GM12872 (cell line): ENCODE measurements around the gene P2RX4.

Experiments used
- TF ChIP-seq, protein P1 (sequence below): IDR thresholded peaks from 3 replicates; pipeline ENCODE4 v1.5.1; 2011; ENCODE audit warnings: low read depth, mild to moderate bottlenecking, low read length, moderate library complexity; ENCODE audit not compliant: insufficient read depth

The P2RX4 gene

DNA sequence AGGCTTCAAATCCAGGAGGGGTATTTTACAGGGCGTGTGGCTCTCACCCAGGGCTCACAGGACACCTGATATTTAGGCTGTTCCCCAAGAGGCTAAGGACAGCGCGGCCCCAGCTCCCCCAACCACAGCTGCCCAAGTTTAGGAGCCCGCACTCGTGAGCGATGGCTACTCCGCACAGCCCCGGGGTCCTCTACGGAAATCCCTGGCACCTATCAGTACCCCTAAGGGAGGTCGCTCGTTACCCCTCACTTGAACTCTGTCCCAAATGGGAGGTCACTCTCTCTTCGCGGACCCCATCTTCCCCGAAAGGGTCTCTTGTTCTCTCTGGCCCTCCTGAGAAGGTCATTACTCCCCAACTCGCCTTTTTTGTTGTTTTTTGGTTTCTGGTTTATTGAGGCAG lies 708 bp upstream of the P2RX4 start:
- TF ChIP-seq, protein P1, sequence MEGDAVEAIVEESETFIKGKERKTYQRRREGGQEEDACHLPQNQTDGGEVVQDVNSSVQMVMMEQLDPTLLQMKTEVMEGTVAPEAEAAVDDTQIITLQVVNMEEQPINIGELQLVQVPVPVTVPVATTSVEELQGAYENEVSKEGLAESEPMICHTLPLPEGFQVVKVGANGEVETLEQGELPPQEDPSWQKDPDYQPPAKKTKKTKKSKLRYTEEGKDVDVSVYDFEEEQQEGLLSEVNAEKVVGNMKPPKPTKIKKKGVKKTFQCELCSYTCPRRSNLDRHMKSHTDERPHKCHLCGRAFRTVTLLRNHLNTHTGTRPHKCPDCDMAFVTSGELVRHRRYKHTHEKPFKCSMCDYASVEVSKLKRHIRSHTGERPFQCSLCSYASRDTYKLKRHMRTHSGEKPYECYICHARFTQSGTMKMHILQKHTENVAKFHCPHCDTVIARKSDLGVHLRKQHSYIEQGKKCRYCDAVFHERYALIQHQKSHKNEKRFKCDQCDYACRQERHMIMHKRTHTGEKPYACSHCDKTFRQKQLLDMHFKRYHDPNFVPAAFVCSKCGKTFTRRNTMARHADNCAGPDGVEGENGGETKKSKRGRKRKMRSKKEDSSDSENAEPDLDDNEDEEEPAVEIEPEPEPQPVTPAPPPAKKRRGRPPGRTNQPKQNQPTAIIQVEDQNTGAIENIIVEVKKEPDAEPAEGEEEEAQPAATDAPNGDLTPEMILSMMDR = no peak

DNA sequence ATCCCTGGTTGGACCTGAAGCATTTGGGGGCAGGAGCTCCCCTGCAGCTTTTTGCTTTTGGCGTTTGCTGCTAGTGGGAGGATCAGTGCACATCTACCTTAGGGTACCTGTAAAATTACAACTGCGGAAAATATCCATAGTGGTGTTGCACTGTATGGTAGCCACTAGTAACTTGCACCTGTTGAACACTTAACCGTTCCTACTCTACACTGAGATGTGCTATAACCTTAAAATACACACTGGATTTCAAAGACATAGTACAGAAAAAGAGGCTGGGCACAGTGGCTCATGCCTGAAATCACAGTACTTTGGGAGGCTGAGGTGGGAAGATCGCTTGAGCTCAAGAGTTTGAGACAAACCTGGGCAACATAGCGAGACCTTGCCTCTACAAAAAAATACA lies 2.9 kb downstream of the P2RX4 start:
- TF ChIP-seq, protein P1 = no peak

DNA sequence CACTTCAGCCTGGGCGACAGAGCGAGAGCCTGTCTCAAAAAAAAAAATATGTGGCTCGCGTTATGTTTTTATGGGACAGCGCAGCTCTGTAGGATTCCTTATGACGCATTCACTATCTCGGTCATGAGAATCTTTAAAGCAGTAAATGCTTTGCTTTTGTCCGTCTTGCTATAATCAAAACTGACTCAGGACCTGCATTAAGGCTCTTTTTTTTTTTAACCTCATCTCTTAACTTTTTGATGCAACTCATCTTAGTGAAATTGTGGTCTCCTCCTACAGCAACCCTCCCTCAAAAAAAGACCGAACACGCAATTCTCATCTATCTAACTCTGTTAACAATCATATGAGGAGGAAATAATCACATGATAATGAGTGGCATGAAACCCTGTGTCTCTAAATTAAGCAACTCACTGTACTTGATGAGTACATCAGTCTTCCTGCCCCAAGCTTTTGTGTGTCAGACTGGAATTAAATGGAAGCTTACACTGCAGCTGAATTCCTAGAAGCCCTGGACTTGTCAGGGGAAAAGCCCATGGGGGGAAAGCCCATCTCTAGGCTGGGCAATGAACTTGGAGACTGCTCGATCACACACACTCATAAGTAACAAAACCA lies 4.3 kb downstream of the P2RX4 start:
- TF ChIP-seq, protein P1 = no peak

DNA sequence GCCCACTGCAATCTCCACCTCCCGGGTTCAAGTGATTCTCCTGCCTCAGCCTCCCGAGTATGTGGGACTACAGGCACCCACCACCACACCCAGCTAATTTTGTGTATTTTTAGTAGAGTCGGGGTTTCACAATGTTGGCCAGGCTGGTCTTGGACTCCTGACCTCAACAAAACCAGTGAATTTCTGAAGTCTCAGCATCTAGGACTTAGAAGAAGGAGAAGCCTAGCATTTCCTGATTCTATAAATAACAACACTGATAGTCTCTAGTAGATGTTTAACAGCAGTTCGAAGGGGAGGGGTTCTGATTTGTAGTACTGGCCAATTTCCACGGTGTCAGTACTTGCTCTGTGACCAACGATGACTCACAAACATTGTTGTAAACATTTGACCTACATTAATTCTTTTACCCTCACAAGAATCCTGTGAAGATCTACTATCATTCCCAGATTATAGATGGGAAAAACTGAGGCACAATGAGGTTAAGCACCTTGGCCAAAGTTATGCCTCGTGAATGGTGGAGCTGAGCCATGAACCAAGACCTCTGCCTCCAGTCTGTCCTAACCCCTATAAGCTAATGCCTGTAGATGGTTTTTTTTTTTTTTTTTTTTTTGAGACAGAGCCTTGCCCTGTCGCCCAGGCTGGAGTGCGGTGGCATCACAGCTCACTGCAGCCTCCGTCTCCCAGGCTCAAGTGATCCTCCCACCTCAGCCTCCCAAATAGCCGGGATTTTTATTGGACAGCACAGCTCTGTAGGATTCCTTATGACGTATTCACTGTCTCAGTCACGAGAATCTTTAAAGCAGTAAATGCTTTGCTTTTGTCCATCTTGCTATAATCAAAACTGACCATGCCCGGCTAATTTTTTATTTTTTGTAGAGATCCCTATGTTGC lies 5.2 kb downstream of the P2RX4 start:
- TF ChIP-seq, protein P1 = no peak

DNA sequence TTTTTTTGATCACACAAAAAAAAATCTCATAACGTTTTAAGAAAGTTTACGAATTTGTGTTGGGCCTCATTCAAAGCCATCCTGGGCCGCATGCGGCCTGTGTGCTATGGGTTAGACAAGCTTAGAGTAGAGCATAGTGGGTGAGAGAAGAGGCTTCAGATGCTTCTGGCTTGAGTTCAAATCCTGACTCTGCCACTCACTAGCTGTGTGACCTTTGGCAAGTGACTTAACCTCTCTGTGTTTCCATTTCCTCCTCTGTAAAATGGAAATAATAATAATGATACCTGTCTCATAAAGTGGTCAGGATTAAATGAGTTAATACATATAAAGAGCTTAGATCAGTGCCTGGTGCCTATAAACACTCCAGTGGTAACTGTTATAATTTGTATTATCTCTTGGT lies 6.2 kb downstream of the P2RX4 start:
- TF ChIP-seq, protein P1 = no peak

DNA sequence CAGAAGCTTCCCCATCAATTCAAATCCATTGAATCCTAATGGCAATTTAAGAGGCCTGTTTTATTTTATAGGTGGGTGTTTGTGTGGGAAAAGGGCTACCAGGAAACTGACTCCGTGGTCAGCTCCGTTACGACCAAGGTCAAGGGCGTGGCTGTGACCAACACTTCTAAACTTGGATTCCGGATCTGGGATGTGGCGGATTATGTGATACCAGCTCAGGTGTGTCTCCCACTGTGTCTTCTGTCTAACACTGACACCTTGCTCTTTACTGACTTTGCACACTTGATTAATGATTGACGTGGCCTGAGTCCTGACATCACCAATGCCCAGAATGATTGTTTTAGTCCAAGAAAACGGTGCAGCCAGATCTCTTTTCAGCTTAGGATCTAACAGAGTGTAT lies 7.1 kb downstream of the P2RX4 start:
- TF ChIP-seq, protein P1 = no peak

DNA sequence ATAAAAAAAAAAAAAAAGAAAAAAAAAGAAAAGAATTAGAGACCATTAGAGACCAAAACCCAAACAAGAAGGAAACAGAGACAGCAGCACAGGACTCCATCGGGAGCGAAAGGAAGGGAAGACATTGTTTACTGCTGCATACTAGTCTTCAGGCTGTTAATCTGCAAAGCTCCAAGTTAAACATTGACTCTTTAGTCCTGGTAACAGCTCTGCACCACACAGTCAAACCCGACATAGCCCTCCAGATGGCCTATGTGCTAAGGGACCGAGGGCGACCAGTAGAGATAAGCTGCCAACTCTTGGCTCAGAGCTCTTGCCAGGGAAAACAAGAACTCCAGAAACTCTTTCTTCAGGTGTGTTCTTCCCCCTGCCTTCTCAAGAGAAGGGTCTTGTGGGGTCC lies 7.8 kb downstream of the P2RX4 start:
- TF ChIP-seq, protein P1 = no peak
